Pancreas (tissue), 10 donors: ENCODE measurements around the gene CA5A. TPM values are rescaled to one million over a fixed set of nuclear protein-coding genes. Genes with fewer than 3 reads are reported as not detected.
A peak's percentile ranks its signal among the peaks of the same experiment; 100 is the strongest.

Experiments used
- ATAC-seq, 4 donors: fragments of 200-7000 bp; cut with Tn5 transposase; one replicate each; pipeline versions ENCODE4 v1.8.0 to v1.9.1; 2020; ENCODE audit warnings: mild to moderate bottlenecking in 4 of 4, moderate library complexity in 4 of 4
- DNase-seq, 6 donors: peaks; one replicate each; pipeline ENCODE4 v3.0.0-alpha.2; 2020
- FAIRE-seq: peaks from 2 replicates; lab custom pipeline; 2012; peaks lifted over from hg19 to GRCh38; lab: Jason Lieb, UNC
- H3K27ac ChIP-seq, 4 donors: fragments of 200-600 bp; sonication (generic); 1 replicate in 3 of 4; 2 replicates in 1 of 4; pipeline versions ENCODE4 v1.5.0 to v1.8.0; 2020
- H3K27me3 ChIP-seq, 4 donors: fragments of 200-600 bp; one replicate each; pipeline ENCODE4 v1.8.0; 2021
- H3K36me3 ChIP-seq, 3 donors: fragments of 200-600 bp; sonication (generic) in 1 of 3; one replicate each; pipeline versions ENCODE4 v1.5.0 to v1.8.0; 2020 to 2021
- H3K4me1 ChIP-seq, 3 donors: fragments of 200-600 bp; one replicate each; pipeline ENCODE4 v1.8.0; 2021
- H3K4me3 ChIP-seq, 4 donors: fragments of 200-600 bp; sonication (generic) in 2 of 4; one replicate each; pipeline versions ENCODE4 v1.5.0 to v1.8.0; 2020 to 2021
- H3K9me3 ChIP-seq, 4 donors: fragments of 200-600 bp; one replicate each; pipeline ENCODE4 v1.8.0; 2021
- CTCF ChIP-seq, 4 donors: fragments of 200-600 bp; sonication (generic) in 3 of 4; IDR thresholded peaks; one replicate each; pipeline versions ENCODE4 v1.5.0 to v1.8.0; 2021; ENCODE audit warnings: antibody characterized with exemption in 4 of 4
- WGBS, 2 donors: extraction: QIAGEN DNeasy Blood & Tissue Kit; methylation state at CpG; one replicate each; pipeline ENCODE4 v1.1.7; 2013; 5-methylcytosine and 5-hydroxymethylcytosine counted together
- intact Hi-C, 3 donors: fragments of 100-400 bp; cut with DNase I; formaldehyde crosslinking; loops; one replicate each; pipeline versions ENCODE4 v1.11.1 to v1.14.2; 2022
- polyA plus RNA-seq, 2 donors: library from polyadenylated mRNA; stranded (reverse); fragments of 200-250 nt; gene quantifications; one replicate each; pipeline ENCODE4 v1.2.3, GENCODE V29; 2013
- total RNA-seq, 6 donors: library from RNA; stranded (reverse); fragmentation: NEBNext Ultra II Directional in 4 of 6; extraction: Animal tissue kit (Norgen Biotek cat#: 25700) in 4 of 6; gene quantifications; one replicate each; pipeline versions ENCODE4 v1.2.1 to v1.2.4, GENCODE V29; 2021 to 2023
- donor health status: healthy with polysubstance abuse.
- donor health status: DM: no; HTN: no; CAD: no; lungs with moderate emphysema.
- donor health status: DM: no; HTN: no; CAD: no.
- donor health status: control.
- donor health status: control.
- donor health status: Bipolar disorder and iron deficiency.
- donor health status: DM: yes; HTN: yes; CAD: no.
- donor health status: DM: no; HTN: no; CAD: no.
- donor health status: DM: no; HTN: no; CAD: no.
- donor health status: DM: yes; HTN: yes; CAD: no.

Gene CA5A
- total and polyA plus RNA-seq, 8 donors: under 0.01 TPM; not detected in 6

GRCh38 chr16:87948119-87948545 lies 11.8 kb upstream of the CA5A start:
- peak in 2 of 6 donors; percentile 15 to 50 for DNase-seq
- intact Hi-C loops: no loop called here
- FAIRE-seq: no peak
- 61 to 62% methylated on average over 12 of the region's 12 CpGs for WGBS, 2 donors
- H3K9me3 ChIP-seq: no peaks in the 10 kb centered on the region
- H3K27me3 ChIP-seq: no peaks in the 10 kb centered on the region
- peaks cover 0 to 19% (median 7%) of the 10 kb centered on the region in 3 donors for H3K4me1 ChIP-seq
- H3K36me3 ChIP-seq: no peaks in the 10 kb centered on the region
- no peak for ATAC-seq
- H3K4me3 ChIP-seq: no peak overlapping the region
- H3K27ac ChIP-seq: peak overlapping the region in 2 of 4 donors; percentile 52 to 59
- TF ChIP-seq CTCF (IDR thresholded peaks at IDR 0.05): no peak

DNA sequence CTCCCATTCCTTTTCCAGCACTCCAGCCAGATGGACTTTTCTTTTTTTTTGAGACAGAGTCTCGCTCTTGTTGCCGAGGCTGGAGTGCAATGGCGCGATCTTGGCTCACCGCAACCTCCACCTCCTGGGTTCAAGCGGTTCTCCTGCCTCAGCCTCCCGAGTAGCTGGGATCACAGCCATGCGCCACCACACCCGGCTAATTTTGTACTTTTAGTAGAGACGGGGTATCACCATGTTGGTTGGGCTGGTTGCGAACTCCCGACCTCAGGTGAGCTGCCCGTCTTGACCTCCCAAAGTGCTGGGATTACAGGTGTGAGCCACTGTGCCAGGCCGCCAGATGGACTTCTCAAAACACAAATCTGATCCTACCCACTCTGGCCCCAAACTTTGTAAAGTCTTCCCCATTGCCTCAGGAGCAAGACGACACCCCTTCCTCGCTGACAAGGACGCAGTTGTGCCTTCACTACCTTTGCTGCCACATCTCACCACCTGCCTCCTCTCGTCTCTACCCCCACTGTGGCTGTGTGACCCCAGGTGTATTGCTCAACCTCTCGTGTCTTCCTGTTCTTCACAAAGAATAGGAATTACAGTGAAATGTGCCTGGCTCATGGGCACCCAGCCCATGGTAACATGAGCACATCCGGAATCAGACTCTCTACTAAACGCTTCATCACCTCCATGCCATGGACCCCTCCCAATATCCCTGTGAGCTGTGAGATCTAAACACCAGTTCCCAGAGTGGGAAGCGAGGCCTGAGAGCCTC lies 11.2 kb upstream of the CA5A start:
- Histone ChIP-seq H3K36me3 (no peaks in the 10 kb centered on the region), H3K27ac (peak overlapping the region in 2 of 4 donors; percentile 52 to 59), H3K9me3 (no peaks in the 10 kb centered on the region), H3K27me3 (no peaks in the 10 kb centered on the region), H3K4me3 (no peak overlapping the region), H3K4me1 (peaks cover 0 to 13% (median 3%) of the 10 kb centered on the region in 3 donors)
- 89 to 92% methylated on average over 22 of the region's 22 CpGs for WGBS, 2 donors
- peak in 2 of 6 donors; percentile 32 to 35 for DNase-seq
- intact Hi-C loops: no loop called here
- ATAC-seq: no peak
- TF ChIP-seq CTCF (IDR thresholded peaks at IDR 0.05): no peak
- no peak for FAIRE-seq

GRCh38 chr16:87946596-87947347 lies 10.4 kb upstream of the CA5A start:
- DNase-seq (peak in 2 of 6 donors; percentile 58 to 64), FAIRE-seq (no peak), ATAC-seq (no peak)
- TF ChIP-seq CTCF (IDR thresholded peaks at IDR 0.05): no peak
- Histone ChIP-seq H3K36me3 (no peaks in the 10 kb centered on the region), H3K9me3 (no peaks in the 10 kb centered on the region), H3K4me1 (peaks cover 0 to 9% (median 0%) of the 10 kb centered on the region in 3 donors), H3K27me3 (no peaks in the 10 kb centered on the region), H3K4me3 (no peak overlapping the region), H3K27ac (no peak overlapping the region)
- intact Hi-C loops: no loop called here
- 88% methylated on average over 14 of the region's 14 CpGs for WGBS, 2 donors

DNA sequence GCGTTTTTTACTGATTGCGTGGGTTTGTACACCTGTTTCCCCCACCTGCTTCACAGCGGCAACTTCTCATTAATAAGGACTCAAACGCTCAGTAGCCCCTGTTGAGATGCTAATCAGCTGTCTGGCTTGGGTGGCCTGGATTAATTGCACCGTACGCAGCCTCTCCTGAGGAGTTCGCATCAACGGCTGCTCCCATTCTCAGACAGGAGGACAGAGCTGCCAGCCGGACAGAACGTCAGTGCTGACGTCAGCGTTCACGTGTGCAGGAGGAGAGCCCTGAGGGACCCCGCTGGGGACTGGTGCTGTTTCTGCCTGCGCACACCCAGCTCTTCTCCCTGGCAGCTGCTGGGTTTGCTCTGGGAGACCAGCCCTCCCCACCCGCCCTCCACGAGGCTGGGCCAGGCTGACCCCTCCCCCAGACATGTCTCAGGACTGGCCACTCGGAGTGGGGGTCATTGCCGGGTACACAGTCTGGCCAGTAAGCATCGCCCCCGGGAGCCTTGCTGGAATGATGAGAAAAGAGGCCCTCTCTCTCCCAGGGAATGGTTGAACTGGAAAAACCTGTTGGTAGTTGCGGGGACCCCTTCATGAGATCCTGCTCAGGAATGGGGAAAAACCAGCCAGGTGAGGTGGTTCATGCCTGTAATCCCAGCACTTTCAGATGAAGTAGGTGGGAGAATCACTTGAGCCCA lies 9.2 kb upstream of the CA5A start:
- Histone ChIP-seq H3K27ac (peak overlapping the region; percentile 75 to 86 (median 85)), H3K4me1 (peaks cover 0 to 9% (median 0%) of the 10 kb centered on the region in 3 donors), H3K4me3 (peak overlapping the region in 2 of 4 donors; percentile 17 to 42), H3K27me3 (no peaks in the 10 kb centered on the region), H3K36me3 (no peaks in the 10 kb centered on the region), H3K9me3 (no peaks in the 10 kb centered on the region)
- intact Hi-C loops: no loop called here
- TF ChIP-seq CTCF (IDR thresholded peaks at IDR 0.05): no peak
- DNase-seq (peak; percentile 82 to 91 (median 87)), ATAC-seq (peak; percentile 87 to 91 (median 90)), FAIRE-seq (no peak)
- WGBS, 2 donors: 4 to 6% methylated on average over 22 of the region's 22 CpGs
